KBM-7 (cell line): ENCODE data around the gene CDC42BPA.
"Not testable (repeated sequence)": the region's sequence is repeated elsewhere in the genome, so short reads cannot be mapped to it uniquely, and the experiment has no call there.

Experiments
- DNase-seq: peaks from one replicate; pipeline ENCODE4 v3.0.0-alpha.2; 2015
- in situ Hi-C: fragments of 300-500 bp; cut with MboI; formaldehyde crosslinking; loops from 2 replicates; pipeline ENCODE4 v1.14.3; 2020; ENCODE audit warnings: low sequenced_read_pairs, low pct_unique_long_range_greater_than_20kb, mixed read lengths

The CDC42BPA gene

GRCh38 chr1:227169343-227169742 lies 148.9 kb downstream of the CDC42BPA start:
- in situ Hi-C loops: no loop called here
- DNase-seq: no peak

GRCh38 chr1:227167276-227168101 lies 150.8 kb downstream of the CDC42BPA start:
- DNase-seq: peak; percentile 4
- in situ Hi-C loops: no loop called here

GRCh38 chr1:227166559-227166958 lies 151.7 kb downstream of the CDC42BPA start:
- in situ Hi-C loops: no loop called here

GRCh38 chr1:227161470-227161869 lies 156.8 kb downstream of the CDC42BPA start:
- in situ Hi-C loops: no loop called here
- no peak for DNase-seq

More at GRCh38 chr1:227166559-227166958, 151.7 kb downstream of the CDC42BPA start:
- no peak for DNase-seq

- no peak for DNase-seq
- in situ Hi-C loops: no loop called here
These were observed 161.8 kb downstream of the CDC42BPA start for GRCh38 chr1:227156520-227156919.

- DNase-seq: no peak
- in situ Hi-C loops: no loop called here
These were observed 162.6 kb downstream of the CDC42BPA start for GRCh38 chr1:227155688-227156087.

GRCh38 chr1:227155004-227155403 lies 163.3 kb downstream of the CDC42BPA start:
- no peak for DNase-seq
- in situ Hi-C loops: no loop called here

- in situ Hi-C loops: no loop called here
- DNase-seq: no peak
These were observed 165.8 kb downstream of the CDC42BPA start for GRCh38 chr1:227152525-227152924.

GRCh38 chr1:227140376-227140775 lies 177.9 kb downstream of the CDC42BPA start:
- in situ Hi-C loops: no loop called here

GRCh38 chr1:227136210-227136820 lies 182.0 kb downstream of the CDC42BPA start:
- in situ Hi-C loops: no loop called here
- no peak for DNase-seq

More at GRCh38 chr1:227140376-227140775, 177.9 kb downstream of the CDC42BPA start:
- DNase-seq: no peak

GRCh38 chr1:227134686-227135314 lies 183.5 kb downstream of the CDC42BPA start:
- in situ Hi-C loops: no loop called here
- no peak for DNase-seq

GRCh38 chr1:227132695-227133094 lies 185.6 kb downstream of the CDC42BPA start:
- DNase-seq, in situ Hi-C loops: not testable (repeated sequence)

GRCh38 chr1:227131193-227131592 lies 187.1 kb downstream of the CDC42BPA start:
- in situ Hi-C loops: no loop called here
- DNase-seq: peak; percentile 26

GRCh38 chr1:227127891-227128290 lies 190.4 kb downstream of the CDC42BPA start:
- no peak for DNase-seq
- in situ Hi-C loops: no loop called here

- no peak for DNase-seq
- in situ Hi-C loops: no loop called here
These were observed 192.3 kb downstream of the CDC42BPA start for GRCh38 chr1:227125929-227126545.

- no peak for DNase-seq
- in situ Hi-C loops: no loop called here
These were observed 193.8 kb downstream of the CDC42BPA start for GRCh38 chr1:227124473-227124872.

GRCh38 chr1:227120826-227121225 lies 197.5 kb downstream of the CDC42BPA start:
- in situ Hi-C loops: no loop called here
- no peak for DNase-seq

GRCh38 chr1:227112538-227112937 lies 205.8 kb downstream of the CDC42BPA start:
- no peak for DNase-seq
- in situ Hi-C loops: no loop called here

GRCh38 chr1:227111782-227112181 lies 206.5 kb downstream of the CDC42BPA start:
- in situ Hi-C loops: no loop called here
- DNase-seq: no peak

GRCh38 chr1:227105291-227105690 lies 213.0 kb downstream of the CDC42BPA start:
- DNase-seq, in situ Hi-C loops: not testable (repeated sequence)
